K562 (cell line): ENCODE results near the gene KAZN. TPM values are rescaled to one million over a fixed set of nuclear protein-coding genes. Genes with fewer than 3 reads are reported as not detected.

Experiments used
- BRD9 ChIP-seq: fragments of 450-650 bp; IDR thresholded peaks from 2 replicates; pipeline ENCODE4 v1.6.1; 2018; ENCODE audit warnings: low read depth; ENCODE audit not compliant: partially characterized antibody
- DNMT1 ChIP-seq: fragments of 450-650 bp; IDR thresholded peaks from 2 replicates; pipeline ENCODE4 v1.6.1; 2016; ENCODE audit warnings: antibody characterized with exemption, mild to moderate bottlenecking
- FOXJ2 ChIP-seq: fragments of 200-800 bp; sonication (Bioruptor generic); IDR thresholded peaks from 2 replicates; pipeline ENCODE4 v1.6.1; 2016; ENCODE audit warnings: missing genetic modification characterization, missing compliant biosample characterization
- HOXB6 ChIP-seq: fragments of 250-450 bp; sonication (Bioruptor Pico); IDR thresholded peaks from 2 replicates; pipeline ENCODE4 v1.5.1; 2022; ENCODE audit warnings: mild to moderate bottlenecking, borderline replicate concordance
- ILF3 ChIP-seq: fragments of 450-650 bp; IDR thresholded peaks from 2 replicates; pipeline ENCODE4 v1.6.1; 2018; ENCODE audit warnings: antibody characterized with exemption, mild to moderate bottlenecking, moderate library complexity, borderline replicate concordance
- KDM1A ChIP-seq, 2 experiments: fragments of 450-650 bp; IDR thresholded peaks; 2 replicates each; pipeline ENCODE4 v1.6.1; 2016; ENCODE audit warnings: mild to moderate bottlenecking in 2 of 2
- MAFK ChIP-seq: IDR thresholded peaks from 2 replicates; pipeline ENCODE4 v1.6.1; 2011; ENCODE audit warnings: low read length, improper control_type of control experiment
- MCM3 ChIP-seq: fragments of 450-650 bp; IDR thresholded peaks from 2 replicates; pipeline ENCODE4 v1.6.1; 2016
- NFE2 ChIP-seq: IDR thresholded peaks from 2 replicates; pipeline ENCODE4 v1.6.1; 2014; ENCODE audit warnings: antibody characterized with exemption, low read depth
- NUFIP1 ChIP-seq: fragments of 450-650 bp; IDR thresholded peaks from 2 replicates; pipeline ENCODE4 v1.6.1; 2018; ENCODE audit not compliant: partially characterized antibody
- RHOXF2B ChIP-seq: fragments of 250-450 bp; sonication (Bioruptor Pico); conservative IDR thresholded peaks from 2 replicates; pipeline ENCODE4 v1.5.1; 2021
- SLC30A9 ChIP-seq: fragments of 250-450 bp; sonication (Bioruptor Pico); IDR thresholded peaks from 2 replicates; pipeline ENCODE4 v1.8.0; 2022; ENCODE audit warnings: mild to moderate bottlenecking, moderate library complexity
- TRIM24 ChIP-seq, 2 experiments: fragments of 450-650 bp; IDR thresholded peaks; 2 replicates each; pipeline ENCODE4 v1.6.1; 2016
- ZFX ChIP-seq: sonication (generic); formaldehyde crosslinking; IDR thresholded peaks from 2 replicates; pipeline ENCODE4 v1.8.0; 2022; ENCODE audit warnings: mild to moderate bottlenecking, missing genetic modification reagents, moderate library complexity
- ZNF316 ChIP-seq: fragments of 450-650 bp; IDR thresholded peaks from 2 replicates; pipeline ENCODE4 v1.6.1; 2016
- ZNF57 ChIP-seq: fragments of 450-650 bp; formaldehyde crosslinking; IDR thresholded peaks from 2 replicates; pipeline ENCODE4 v1.4.0; 2020; ENCODE audit warnings: mild to moderate bottlenecking, moderate library complexity
- ZZZ3 ChIP-seq: fragments of 450-650 bp; IDR thresholded peaks from 2 replicates; pipeline ENCODE4 v1.6.1; 2016; ENCODE audit warnings: antibody characterized with exemption, mild to moderate bottlenecking, moderate library complexity
- polyA plus RNA-seq, 8 experiments: library from polyadenylated mRNA; depleted of rRNA in 4 of 8; stranded (reverse) in 5 of 8; unstranded in 3 of 8; fragments of >200 nt; fragmentation: Nextera tagmentation in 2 of 8; fragmentation: Illumina TruSeq in 1 of 8; extraction: Ambion mirVana in 2 of 8; extraction: Trizol in 1 of 8; gene quantifications; 2 replicates each; pipeline versions ENCODE4 v1.2.1 to v1.2.3, GENCODE V29; 2011 to 2014; ENCODE audit warnings: inconsistent platforms in 1 of 8, missing spikeins in 1 of 8
- total RNA-seq, 7 experiments: library from RNA; depleted of rRNA in 6 of 7; stranded (reverse); fragments of >200 nt in 6 of 7; fragmentation: Illumina TruSeq in 2 of 7; extraction: Trizol in 2 of 7; gene quantifications; 2 replicates each; pipeline versions ENCODE4 v1.2.1 to v1.2.3, GENCODE V29; 2011 to 2021; ENCODE audit warnings: low replicate concordance in 1 of 7
- TF ChIP-seq, protein P1 (sequence below), 2 experiments: fragments of 450-650 bp in 1 of 2; IDR thresholded peaks; 2 replicates each; pipeline ENCODE4 v1.6.1; 2011 to 2017; ENCODE audit warnings: low read depth in 2 of 2, antibody characterized with exemption in 1 of 2, borderline replicate concordance in 1 of 2, low read length in 1 of 2, mild to moderate bottlenecking in 1 of 2, mixed read lengths in 1 of 2; ENCODE audit not compliant: control insufficient read depth in 1 of 2
- TF ChIP-seq, protein P2 (sequence below): fragments of 450-650 bp; IDR thresholded peaks from 2 replicates; pipeline ENCODE4 v1.6.1; 2016; ENCODE audit warnings: borderline replicate concordance
- TF ChIP-seq, protein P3 (sequence below): fragments of 450-650 bp; formaldehyde crosslinking; IDR thresholded peaks from 2 replicates; pipeline ENCODE4 v1.4.0; 2022; ENCODE audit warnings: missing genetic modification characterization
- TF ChIP-seq, protein P4 (sequence below): sonication (generic); formaldehyde crosslinking; IDR thresholded peaks from 2 replicates; pipeline ENCODE4 v1.8.0; 2022; ENCODE audit warnings: mild to moderate bottlenecking, missing genetic modification reagents
- TF ChIP-seq, protein P5 (sequence below): fragments of 450-650 bp; IDR thresholded peaks from one replicate; pipeline ENCODE4 v1.6.1; 2018; ENCODE audit warnings: mild to moderate bottlenecking, moderate library complexity; ENCODE audit not compliant: partially characterized antibody

The KAZN gene
- total and polyA plus RNA-seq, 9 of the 15 experiments (the other 6 are each of a cell fraction or from before 2014, with no cell fraction given), result 2.1 to 21.6 (median 5.4) TPM

DNA sequence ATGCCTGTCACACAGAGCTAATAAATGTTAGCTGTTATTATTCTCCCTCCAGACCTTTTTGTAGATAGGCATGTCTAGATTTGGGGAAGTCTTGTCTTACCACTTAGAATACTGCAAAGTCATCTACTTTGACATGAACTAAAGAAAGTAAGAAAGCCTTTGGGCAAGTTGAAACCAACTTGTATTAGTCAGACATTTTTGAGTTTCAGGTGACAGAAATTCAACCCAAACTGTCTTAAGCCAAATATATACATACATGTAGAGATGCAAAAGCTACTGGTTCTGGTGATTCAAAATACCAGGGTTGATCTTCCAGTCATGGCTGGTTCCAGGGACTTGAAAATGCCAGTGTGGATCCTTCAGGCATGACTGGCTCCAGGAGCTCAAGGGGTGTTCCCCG, 278.3 kb downstream of the KAZN start (continued):
- TF ChIP-seq, protein P1, sequence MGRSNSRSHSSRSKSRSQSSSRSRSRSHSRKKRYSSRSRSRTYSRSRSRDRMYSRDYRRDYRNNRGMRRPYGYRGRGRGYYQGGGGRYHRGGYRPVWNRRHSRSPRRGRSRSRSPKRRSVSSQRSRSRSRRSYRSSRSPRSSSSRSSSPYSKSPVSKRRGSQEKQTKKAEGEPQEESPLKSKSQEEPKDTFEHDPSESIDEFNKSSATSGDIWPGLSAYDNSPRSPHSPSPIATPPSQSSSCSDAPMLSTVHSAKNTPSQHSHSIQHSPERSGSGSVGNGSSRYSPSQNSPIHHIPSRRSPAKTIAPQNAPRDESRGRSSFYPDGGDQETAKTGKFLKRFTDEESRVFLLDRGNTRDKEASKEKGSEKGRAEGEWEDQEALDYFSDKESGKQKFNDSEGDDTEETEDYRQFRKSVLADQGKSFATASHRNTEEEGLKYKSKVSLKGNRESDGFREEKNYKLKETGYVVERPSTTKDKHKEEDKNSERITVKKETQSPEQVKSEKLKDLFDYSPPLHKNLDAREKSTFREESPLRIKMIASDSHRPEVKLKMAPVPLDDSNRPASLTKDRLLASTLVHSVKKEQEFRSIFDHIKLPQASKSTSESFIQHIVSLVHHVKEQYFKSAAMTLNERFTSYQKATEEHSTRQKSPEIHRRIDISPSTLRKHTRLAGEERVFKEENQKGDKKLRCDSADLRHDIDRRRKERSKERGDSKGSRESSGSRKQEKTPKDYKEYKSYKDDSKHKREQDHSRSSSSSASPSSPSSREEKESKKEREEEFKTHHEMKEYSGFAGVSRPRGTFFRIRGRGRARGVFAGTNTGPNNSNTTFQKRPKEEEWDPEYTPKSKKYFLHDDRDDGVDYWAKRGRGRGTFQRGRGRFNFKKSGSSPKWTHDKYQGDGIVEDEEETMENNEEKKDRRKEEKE (IDR thresholded peaks at IDR 0.05; ENCODE audit: borderline replicate concordance in 1 of 2, control insufficient read depth in 1 of 2, low read depth in 2 of 2, low read length in 1 of 2), result no peak
- TF ChIP-seq FOXJ2 (tag) (no peak), MAFK (peak; percentile 77), ZNF316 (peak; percentile 83), ZZZ3 (no peak), KDM1A (IDR thresholded peaks at IDR 0.05) (no peak), ILF3 (no peak), TRIM24 (IDR thresholded peaks at IDR 0.05) (no peak), DNMT1 (no peak), ZNF57 (CRISPR knock-in tag) (no peak), SLC30A9 (no peak), HOXB6 (CRISPR knock-in tag) (no peak), BRD9 (no peak), ZFX (CRISPR knock-in tag) (no peak), NUFIP1 (no peak), MCM3 (no peak), RHOXF2B (CRISPR knock-in tag) (no peak), NFE2 (peak; percentile 73)
- TF ChIP-seq, protein P2, sequence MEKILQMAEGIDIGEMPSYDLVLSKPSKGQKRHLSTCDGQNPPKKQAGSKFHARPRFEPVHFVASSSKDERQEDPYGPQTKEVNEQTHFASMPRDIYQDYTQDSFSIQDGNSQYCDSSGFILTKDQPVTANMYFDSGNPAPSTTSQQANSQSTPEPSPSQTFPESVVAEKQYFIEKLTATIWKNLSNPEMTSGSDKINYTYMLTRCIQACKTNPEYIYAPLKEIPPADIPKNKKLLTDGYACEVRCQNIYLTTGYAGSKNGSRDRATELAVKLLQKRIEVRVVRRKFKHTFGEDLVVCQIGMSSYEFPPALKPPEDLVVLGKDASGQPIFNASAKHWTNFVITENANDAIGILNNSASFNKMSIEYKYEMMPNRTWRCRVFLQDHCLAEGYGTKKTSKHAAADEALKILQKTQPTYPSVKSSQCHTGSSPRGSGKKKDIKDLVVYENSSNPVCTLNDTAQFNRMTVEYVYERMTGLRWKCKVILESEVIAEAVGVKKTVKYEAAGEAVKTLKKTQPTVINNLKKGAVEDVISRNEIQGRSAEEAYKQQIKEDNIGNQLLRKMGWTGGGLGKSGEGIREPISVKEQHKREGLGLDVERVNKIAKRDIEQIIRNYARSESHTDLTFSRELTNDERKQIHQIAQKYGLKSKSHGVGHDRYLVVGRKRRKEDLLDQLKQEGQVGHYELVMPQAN, result no peak
- TF ChIP-seq, protein P3, sequence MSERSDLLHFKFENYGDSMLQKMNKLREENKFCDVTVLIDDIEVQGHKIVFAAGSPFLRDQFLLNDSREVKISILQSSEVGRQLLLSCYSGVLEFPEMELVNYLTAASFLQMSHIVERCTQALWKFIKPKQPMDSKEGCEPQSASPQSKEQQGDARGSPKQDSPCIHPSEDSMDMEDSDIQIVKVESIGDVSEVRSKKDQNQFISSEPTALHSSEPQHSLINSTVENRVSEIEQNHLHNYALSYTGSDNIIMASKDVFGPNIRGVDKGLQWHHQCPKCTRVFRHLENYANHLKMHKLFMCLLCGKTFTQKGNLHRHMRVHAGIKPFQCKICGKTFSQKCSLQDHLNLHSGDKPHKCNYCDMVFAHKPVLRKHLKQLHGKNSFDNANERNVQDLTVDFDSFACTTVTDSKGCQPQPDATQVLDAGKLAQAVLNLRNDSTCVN (CRISPR knock-in tag), result no peak
- TF ChIP-seq, protein P4, sequence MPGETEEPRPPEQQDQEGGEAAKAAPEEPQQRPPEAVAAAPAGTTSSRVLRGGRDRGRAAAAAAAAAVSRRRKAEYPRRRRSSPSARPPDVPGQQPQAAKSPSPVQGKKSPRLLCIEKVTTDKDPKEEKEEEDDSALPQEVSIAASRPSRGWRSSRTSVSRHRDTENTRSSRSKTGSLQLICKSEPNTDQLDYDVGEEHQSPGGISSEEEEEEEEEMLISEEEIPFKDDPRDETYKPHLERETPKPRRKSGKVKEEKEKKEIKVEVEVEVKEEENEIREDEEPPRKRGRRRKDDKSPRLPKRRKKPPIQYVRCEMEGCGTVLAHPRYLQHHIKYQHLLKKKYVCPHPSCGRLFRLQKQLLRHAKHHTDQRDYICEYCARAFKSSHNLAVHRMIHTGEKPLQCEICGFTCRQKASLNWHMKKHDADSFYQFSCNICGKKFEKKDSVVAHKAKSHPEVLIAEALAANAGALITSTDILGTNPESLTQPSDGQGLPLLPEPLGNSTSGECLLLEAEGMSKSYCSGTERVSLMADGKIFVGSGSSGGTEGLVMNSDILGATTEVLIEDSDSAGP, result no peak
- TF ChIP-seq, protein P5, sequence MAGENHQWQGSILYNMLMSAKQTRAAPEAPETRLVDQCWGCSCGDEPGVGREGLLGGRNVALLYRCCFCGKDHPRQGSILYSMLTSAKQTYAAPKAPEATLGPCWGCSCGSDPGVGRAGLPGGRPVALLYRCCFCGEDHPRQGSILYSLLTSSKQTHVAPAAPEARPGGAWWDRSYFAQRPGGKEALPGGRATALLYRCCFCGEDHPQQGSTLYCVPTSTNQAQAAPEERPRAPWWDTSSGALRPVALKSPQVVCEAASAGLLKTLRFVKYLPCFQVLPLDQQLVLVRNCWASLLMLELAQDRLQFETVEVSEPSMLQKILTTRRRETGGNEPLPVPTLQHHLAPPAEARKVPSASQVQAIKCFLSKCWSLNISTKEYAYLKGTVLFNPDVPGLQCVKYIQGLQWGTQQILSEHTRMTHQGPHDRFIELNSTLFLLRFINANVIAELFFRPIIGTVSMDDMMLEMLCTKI, result no peak
